BE2C (cell line): Measurements from ENCODE around the gene ABHD17A.

Experiments used
- DNase-seq: peaks from one replicate; pipeline ENCODE4 v3.0.0-alpha.2; 2020
- H3K27me3 ChIP-seq: fragments of 250-450 bp; sonication (Bioruptor Pico); 2 replicates; pipeline ENCODE4 v1.5.1; 2020; ENCODE audit warnings: mild to moderate bottlenecking
- H3K36me3 ChIP-seq: fragments of 250-450 bp; sonication (Bioruptor Pico); 2 replicates; pipeline ENCODE4 v1.5.1; 2020; ENCODE audit warnings: mild to moderate bottlenecking
- H3K4me1 ChIP-seq: fragments of 250-450 bp; sonication (Bioruptor Pico); 2 replicates; pipeline ENCODE4 v1.5.1; 2020
- H3K4me3 ChIP-seq: 2 replicates; pipeline ENCODE4 v1.5.1; 2011; ENCODE audit warnings: low read depth, low read length
- H3K9me3 ChIP-seq: fragments of 250-450 bp; sonication (Bioruptor Pico); 2 replicates; pipeline ENCODE4 v1.5.1; 2020
- CTCF ChIP-seq: IDR thresholded peaks from 2 replicates; pipeline ENCODE4 v1.5.1; 2012; ENCODE audit warnings: mild to moderate bottlenecking, low read depth, low read length

The ABHD17A gene

GRCh38 chr19:1920644-1921043, 35.3 kb upstream of the ABHD17A start:
- no peak for DNase-seq

GRCh38 chr19:1918975-1919374, 33.7 kb upstream of the ABHD17A start:
- Histone ChIP-seq H3K4me3 (no peak overlapping the region), H3K27me3 (no peaks in the 10 kb centered on the region), H3K9me3 (no peaks in the 10 kb centered on the region), H3K4me1 (no peaks in the 10 kb centered on the region), H3K36me3 (peaks cover 42% of the 10 kb centered on the region)
- no peak for TF ChIP-seq CTCF
- DNase-seq: no peak

More at GRCh38 chr19:1920644-1921043, 35.3 kb upstream of the ABHD17A start:
- no peaks in the 10 kb centered on the region for H3K27me3 ChIP-seq
- TF ChIP-seq CTCF: no peak
- no peak overlapping the region for H3K4me3 ChIP-seq
- no peaks in the 10 kb centered on the region for H3K4me1 ChIP-seq
- peaks cover 50% of the 10 kb centered on the region for H3K36me3 ChIP-seq
- H3K9me3 ChIP-seq: no peaks in the 10 kb centered on the region

GRCh38 chr19:1917926-1918325, 32.6 kb upstream of the ABHD17A start:
- no peak for DNase-seq
- no peaks in the 10 kb centered on the region for H3K27me3 ChIP-seq
- H3K9me3 ChIP-seq: no peaks in the 10 kb centered on the region
- no peaks in the 10 kb centered on the region for H3K4me1 ChIP-seq
- TF ChIP-seq CTCF: no peak
- H3K36me3 ChIP-seq: peaks cover 46% of the 10 kb centered on the region
- H3K4me3 ChIP-seq: no peak overlapping the region

GRCh38 chr19:1917146-1917545, 31.9 kb upstream of the ABHD17A start:
- Histone ChIP-seq H3K9me3 (no peaks in the 10 kb centered on the region), H3K36me3 (peaks cover 46% of the 10 kb centered on the region), H3K4me1 (no peaks in the 10 kb centered on the region), H3K4me3 (no peak overlapping the region), H3K27me3 (no peaks in the 10 kb centered on the region)
- no peak for DNase-seq
- no peak for TF ChIP-seq CTCF

- Histone ChIP-seq H3K27me3 (no peaks in the 10 kb centered on the region), H3K4me3 (no peak overlapping the region), H3K4me1 (peaks cover 2% of the 10 kb centered on the region), H3K36me3 (peaks cover 34% of the 10 kb centered on the region), H3K9me3 (no peaks in the 10 kb centered on the region)
- TF ChIP-seq CTCF: no peak
- DNase-seq: no peak
Measured at GRCh38 chr19:1914826-1915341, 29.6 kb upstream of the ABHD17A start.

- Histone ChIP-seq H3K4me1 (peaks cover 9% of the 10 kb centered on the region), H3K36me3 (peaks cover 37% of the 10 kb centered on the region), H3K9me3 (no peaks in the 10 kb centered on the region), H3K4me3 (no peak overlapping the region), H3K27me3 (no peaks in the 10 kb centered on the region)
- no peak for TF ChIP-seq CTCF
- no peak for DNase-seq
Measured at GRCh38 chr19:1913781-1914577, 28.7 kb upstream of the ABHD17A start.
